Testis (tissue), 2 donors: ENCODE data around the gene CBLC.

Source experiments
- CTCF ChIP-seq, 3 experiments: fragments of 450-650 bp in 2 of 3; fragments of 200-600 bp in 1 of 3; sonication (generic) in 1 of 3; IDR thresholded peaks; one replicate each; pipeline ENCODE4 v1.5.1; 2016 to 2019; ENCODE audit warnings: antibody characterized with exemption in 3 of 3, mild to moderate bottlenecking in 2 of 3, moderate library complexity in 1 of 3
- POLR2A ChIP-seq: fragments of 450-650 bp; IDR thresholded peaks from one replicate; pipeline ENCODE4 v1.6.1; 2017; ENCODE audit warnings: antibody characterized with exemption, mild to moderate bottlenecking, moderate library complexity

DNA sequence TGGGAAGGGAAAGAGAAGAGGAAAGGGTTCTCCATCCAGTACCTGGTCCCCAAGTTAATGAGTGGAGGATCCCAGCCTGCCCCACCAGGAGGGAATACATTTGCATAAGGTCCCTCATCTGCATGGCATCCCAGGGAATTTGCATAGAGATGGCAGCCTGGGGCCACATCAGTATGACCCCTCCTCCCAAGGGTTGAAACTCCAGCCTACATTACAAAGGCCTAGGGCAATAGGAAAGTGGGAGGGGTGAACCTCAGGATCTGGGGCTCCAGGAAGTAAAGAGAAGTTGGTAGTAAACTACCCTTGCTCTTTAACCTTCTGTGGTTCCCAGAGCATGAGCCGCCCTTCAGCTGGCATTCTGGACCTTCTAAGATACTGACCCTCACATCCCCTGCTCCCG, 61.6 kb downstream of the CBLC start:
- TF ChIP-seq CTCF (IDR thresholded peaks at IDR 0.05): no peak
- no peak for TF ChIP-seq POLR2A
